ENCODE results near the gene ANTXR2.
A peak's percentile ranks its signal among the peaks of the same experiment; 100 is the strongest.

The ANTXR2 gene

DNA sequence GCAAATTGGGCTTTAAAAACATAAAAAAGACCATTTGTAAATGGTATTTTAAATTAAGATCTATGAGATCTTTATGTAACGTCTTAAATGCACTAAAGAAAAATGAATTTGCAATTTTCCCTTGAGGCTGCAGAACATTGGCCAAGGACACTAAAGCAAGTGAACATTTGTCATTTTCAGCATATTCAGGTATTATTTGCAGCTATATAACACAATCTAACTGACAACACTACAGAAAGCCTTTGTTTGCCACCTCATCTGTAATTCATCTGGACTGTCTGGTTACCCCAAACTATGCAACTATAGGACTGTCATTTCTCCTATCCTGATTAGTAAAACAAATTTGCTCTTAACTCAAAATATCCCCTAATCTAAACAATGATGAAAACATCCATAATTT, 74.8 kb downstream of the ANTXR2 start:
- no peaks in the 10 kb centered on the region for H3K27me3 ChIP-seq (ENCODE audit: insufficient read depth, poor library complexity, severe bottlenecking)
- H3K4me3 ChIP-seq (replicated peaks; ENCODE audit: insufficient read depth, low read length) = no peak overlapping the region
- TF ChIP-seq POLR2AphosphoS5 (IDR thresholded peaks at IDR 0.05; ENCODE audit: low read depth) = no peak
- no peak for TF ChIP-seq GABPA (IDR thresholded peaks at IDR 0.05; ENCODE audit: low read depth)
- TF ChIP-seq, protein P1, sequence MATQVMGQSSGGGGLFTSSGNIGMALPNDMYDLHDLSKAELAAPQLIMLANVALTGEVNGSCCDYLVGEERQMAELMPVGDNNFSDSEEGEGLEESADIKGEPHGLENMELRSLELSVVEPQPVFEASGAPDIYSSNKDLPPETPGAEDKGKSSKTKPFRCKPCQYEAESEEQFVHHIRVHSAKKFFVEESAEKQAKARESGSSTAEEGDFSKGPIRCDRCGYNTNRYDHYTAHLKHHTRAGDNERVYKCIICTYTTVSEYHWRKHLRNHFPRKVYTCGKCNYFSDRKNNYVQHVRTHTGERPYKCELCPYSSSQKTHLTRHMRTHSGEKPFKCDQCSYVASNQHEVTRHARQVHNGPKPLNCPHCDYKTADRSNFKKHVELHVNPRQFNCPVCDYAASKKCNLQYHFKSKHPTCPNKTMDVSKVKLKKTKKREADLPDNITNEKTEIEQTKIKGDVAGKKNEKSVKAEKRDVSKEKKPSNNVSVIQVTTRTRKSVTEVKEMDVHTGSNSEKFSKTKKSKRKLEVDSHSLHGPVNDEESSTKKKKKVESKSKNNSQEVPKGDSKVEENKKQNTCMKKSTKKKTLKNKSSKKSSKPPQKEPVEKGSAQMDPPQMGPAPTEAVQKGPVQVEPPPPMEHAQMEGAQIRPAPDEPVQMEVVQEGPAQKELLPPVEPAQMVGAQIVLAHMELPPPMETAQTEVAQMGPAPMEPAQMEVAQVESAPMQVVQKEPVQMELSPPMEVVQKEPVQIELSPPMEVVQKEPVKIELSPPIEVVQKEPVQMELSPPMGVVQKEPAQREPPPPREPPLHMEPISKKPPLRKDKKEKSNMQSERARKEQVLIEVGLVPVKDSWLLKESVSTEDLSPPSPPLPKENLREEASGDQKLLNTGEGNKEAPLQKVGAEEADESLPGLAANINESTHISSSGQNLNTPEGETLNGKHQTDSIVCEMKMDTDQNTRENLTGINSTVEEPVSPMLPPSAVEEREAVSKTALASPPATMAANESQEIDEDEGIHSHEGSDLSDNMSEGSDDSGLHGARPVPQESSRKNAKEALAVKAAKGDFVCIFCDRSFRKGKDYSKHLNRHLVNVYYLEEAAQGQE (IDR thresholded peaks at IDR 0.05; ENCODE audit: insufficient replicate concordance, low read depth) = no peak
- TF ChIP-seq SPI1 (IDR thresholded peaks at IDR 0.05; ENCODE audit: borderline replicate concordance, low read depth) = no peak
- TF ChIP-seq CTCF (IDR thresholded peaks at IDR 0.05; ENCODE audit: insufficient read depth, low read length) = no peak
- no peak overlapping the region for H3K27ac ChIP-seq (replicated peaks)
- no peak for DNase-seq (ENCODE audit: low read depth in 1 of 2, low spot score in 1 of 2)

GRCh38 chr4:79996851-79997250, 76.2 kb downstream of the ANTXR2 start:
- TF ChIP-seq SPI1 (IDR thresholded peaks at IDR 0.05; ENCODE audit: borderline replicate concordance, low read depth) (no peak), GABPA (IDR thresholded peaks at IDR 0.05; ENCODE audit: low read depth) (no peak), POLR2AphosphoS5 (IDR thresholded peaks at IDR 0.05; ENCODE audit: low read depth) (no peak), CTCF (IDR thresholded peaks at IDR 0.05; ENCODE audit: insufficient read depth, low read length) (no peak)
- TF ChIP-seq, protein P1 (IDR thresholded peaks at IDR 0.05; ENCODE audit: insufficient replicate concordance, low read depth) = no peak

GRCh38 chr4:79993476-79993875, 79.6 kb downstream of the ANTXR2 start:
- TF ChIP-seq GABPA (IDR thresholded peaks at IDR 0.05; ENCODE audit: low read depth) = no peak
- TF ChIP-seq, protein P1 (IDR thresholded peaks at IDR 0.05; ENCODE audit: insufficient replicate concordance, low read depth) = no peak
- no peak for TF ChIP-seq POLR2AphosphoS5 (IDR thresholded peaks at IDR 0.05; ENCODE audit: low read depth)
- peak; percentile 15; the same call in 1 of the 2 replicates for TF ChIP-seq SPI1 (IDR thresholded peaks at IDR 0.05; ENCODE audit: borderline replicate concordance, low read depth)
- TF ChIP-seq CTCF (IDR thresholded peaks at IDR 0.05; ENCODE audit: insufficient read depth, low read length) = no peak
- no peak overlapping the region for H3K27ac ChIP-seq (replicated peaks)
- no peak for DNase-seq (ENCODE audit: low read depth in 1 of 2, low spot score in 1 of 2)

More at GRCh38 chr4:79996851-79997250, 76.2 kb downstream of the ANTXR2 start:
- Histone ChIP-seq H3K27me3 (ENCODE audit: insufficient read depth, poor library complexity, severe bottlenecking) (no peaks in the 10 kb centered on the region), H3K4me3 (replicated peaks; ENCODE audit: insufficient read depth, low read length) (no peak overlapping the region), H3K27ac (replicated peaks) (no peak overlapping the region)
- DNase-seq (ENCODE audit: low read depth in 1 of 2, low spot score in 1 of 2) = no peak

More at GRCh38 chr4:79993476-79993875, 79.6 kb downstream of the ANTXR2 start:
- Histone ChIP-seq H3K27me3 (ENCODE audit: insufficient read depth, poor library complexity, severe bottlenecking) (no peaks in the 10 kb centered on the region), H3K4me3 (replicated peaks; ENCODE audit: insufficient read depth, low read length) (no peak overlapping the region)
